Measurements from ENCODE around the gene UGT2B10.

DNA sequence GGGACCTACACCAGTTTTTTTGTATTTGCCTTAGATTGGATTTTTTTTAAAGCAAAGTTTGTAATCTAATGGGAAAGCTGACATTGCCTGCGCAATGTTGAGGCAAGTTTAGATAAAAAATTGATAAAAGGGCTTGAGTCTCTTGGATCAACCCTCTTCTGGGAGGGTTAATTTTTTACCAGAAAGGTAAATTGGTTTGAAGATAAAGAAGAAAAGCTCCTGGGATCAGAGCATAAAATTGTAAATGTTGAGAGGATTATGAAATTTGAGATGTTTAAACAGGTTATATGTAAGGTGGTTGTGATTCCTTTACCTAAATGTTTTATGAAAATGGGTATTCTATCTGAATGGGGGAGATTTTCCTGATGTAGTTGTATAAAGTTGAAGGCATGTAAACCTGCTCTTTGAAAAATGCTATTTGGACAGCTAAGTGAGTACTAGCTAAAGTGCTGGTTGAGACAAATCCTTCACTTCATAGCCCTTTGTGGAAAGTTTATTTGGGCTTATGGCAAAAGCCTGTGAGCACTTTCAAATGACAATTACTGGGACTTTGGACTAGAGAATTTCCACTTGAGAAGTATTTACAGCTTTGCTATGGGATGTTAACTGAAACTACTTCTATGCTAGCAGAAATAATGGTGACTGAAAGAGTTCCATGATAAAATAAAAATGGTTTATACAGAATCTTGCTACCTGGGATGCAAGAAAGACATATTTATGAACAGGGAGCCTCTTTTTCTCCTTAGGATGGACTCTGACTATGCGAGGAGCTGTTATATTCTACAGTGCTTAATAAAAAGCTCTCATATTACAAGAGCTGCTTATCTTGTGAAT is 56.2 kb downstream of the UGT2B10 start:
- TF ChIP-seq EP300 (IDR thresholded peaks at IDR 0.05), result no peak
- TF ChIP-seq, protein P1, sequence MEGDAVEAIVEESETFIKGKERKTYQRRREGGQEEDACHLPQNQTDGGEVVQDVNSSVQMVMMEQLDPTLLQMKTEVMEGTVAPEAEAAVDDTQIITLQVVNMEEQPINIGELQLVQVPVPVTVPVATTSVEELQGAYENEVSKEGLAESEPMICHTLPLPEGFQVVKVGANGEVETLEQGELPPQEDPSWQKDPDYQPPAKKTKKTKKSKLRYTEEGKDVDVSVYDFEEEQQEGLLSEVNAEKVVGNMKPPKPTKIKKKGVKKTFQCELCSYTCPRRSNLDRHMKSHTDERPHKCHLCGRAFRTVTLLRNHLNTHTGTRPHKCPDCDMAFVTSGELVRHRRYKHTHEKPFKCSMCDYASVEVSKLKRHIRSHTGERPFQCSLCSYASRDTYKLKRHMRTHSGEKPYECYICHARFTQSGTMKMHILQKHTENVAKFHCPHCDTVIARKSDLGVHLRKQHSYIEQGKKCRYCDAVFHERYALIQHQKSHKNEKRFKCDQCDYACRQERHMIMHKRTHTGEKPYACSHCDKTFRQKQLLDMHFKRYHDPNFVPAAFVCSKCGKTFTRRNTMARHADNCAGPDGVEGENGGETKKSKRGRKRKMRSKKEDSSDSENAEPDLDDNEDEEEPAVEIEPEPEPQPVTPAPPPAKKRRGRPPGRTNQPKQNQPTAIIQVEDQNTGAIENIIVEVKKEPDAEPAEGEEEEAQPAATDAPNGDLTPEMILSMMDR (IDR thresholded peaks at IDR 0.05), result no peak
- no peak for TF ChIP-seq POLR2A (IDR thresholded peaks at IDR 0.05; ENCODE audit: low read depth)
